Neural crest cell (in vitro differentiated cells): ENCODE measurements around the gene IFI27. TPM values are rescaled to one million over a fixed set of nuclear protein-coding genes. Genes with fewer than 3 reads are reported as not detected.
A peak's percentile ranks its signal among the peaks of the same experiment; 100 is the strongest.

ENCODE experiments used
- DNase-seq: peaks from one replicate; pipeline ENCODE4 v3.0.0; 2021; ENCODE audit warnings: low read depth, mixed read lengths, low spot score
- H3K27ac Mint-ChIP-seq: one replicate; pipeline ENCODE4 v1.8.0; 2021; ENCODE audit warnings: mild to moderate bottlenecking, mixed read lengths; ENCODE audit not compliant: unreplicated experiment
- H3K27me3 Mint-ChIP-seq: 2 replicates; pipeline ENCODE4 v1.8.0; 2021; ENCODE audit warnings: low read depth, mild to moderate bottlenecking, mixed read lengths
- H3K36me3 Mint-ChIP-seq: 2 replicates; pipeline ENCODE4 v1.8.0; 2021; ENCODE audit warnings: low read depth, mild to moderate bottlenecking, mixed read lengths
- H3K4me1 Mint-ChIP-seq: 2 replicates; pipeline ENCODE4 v1.8.0; 2021; ENCODE audit warnings: mixed read lengths
- H3K4me3 Mint-ChIP-seq: one replicate; pipeline ENCODE4 v1.8.0; 2021; ENCODE audit warnings: mild to moderate bottlenecking, mixed read lengths
- H3K9me3 Mint-ChIP-seq: 2 replicates; pipeline ENCODE4 v1.8.0; 2021; ENCODE audit warnings: mixed read lengths
- CTCF ChIP-seq: fragments of 200-600 bp; sonication (generic); conservative IDR thresholded peaks from 2 replicates; pipeline ENCODE4 v1.5.0; 2021; ENCODE audit warnings: antibody characterized with exemption, mild to moderate bottlenecking
- total RNA-seq: library from RNA; stranded (reverse); gene quantifications from 2 replicates; pipeline ENCODE4 v1.2.1, GENCODE V29; 2021

The IFI27 gene
- total RNA-seq, 1 donor from 2014 or later, result 9.5 TPM

DNA sequence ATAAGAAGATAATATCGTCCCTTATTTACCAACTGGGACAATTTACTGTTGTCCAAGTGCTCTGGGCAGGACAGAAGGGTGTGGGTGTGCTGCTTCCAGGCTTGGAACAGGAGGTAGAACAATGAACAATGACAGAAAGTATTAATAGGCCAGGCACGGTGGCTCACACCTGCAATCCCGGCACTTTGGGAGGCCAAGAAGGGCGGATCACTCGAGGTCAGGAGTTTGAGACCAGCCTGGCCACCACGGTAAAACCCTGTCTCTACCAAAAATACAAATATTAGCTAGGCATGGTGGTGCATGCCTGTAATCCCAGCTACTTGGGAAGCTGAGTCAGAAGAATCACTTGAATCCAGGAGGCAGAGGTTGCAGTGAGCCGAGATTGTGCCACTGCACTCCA, 2.5 kb downstream of the IFI27 start:
- Mint-ChIP-seq H3K4me3 (no peak overlapping the region), H3K9me3 (no peaks in the 10 kb centered on the region), H3K27ac (peak overlapping the region; percentile 50), H3K27me3 (no peaks in the 10 kb centered on the region), H3K4me1 (peaks cover 28% of the 10 kb centered on the region), H3K36me3 (no peaks in the 10 kb centered on the region)
- TF ChIP-seq CTCF, result no peak
- no peak for DNase-seq

DNA sequence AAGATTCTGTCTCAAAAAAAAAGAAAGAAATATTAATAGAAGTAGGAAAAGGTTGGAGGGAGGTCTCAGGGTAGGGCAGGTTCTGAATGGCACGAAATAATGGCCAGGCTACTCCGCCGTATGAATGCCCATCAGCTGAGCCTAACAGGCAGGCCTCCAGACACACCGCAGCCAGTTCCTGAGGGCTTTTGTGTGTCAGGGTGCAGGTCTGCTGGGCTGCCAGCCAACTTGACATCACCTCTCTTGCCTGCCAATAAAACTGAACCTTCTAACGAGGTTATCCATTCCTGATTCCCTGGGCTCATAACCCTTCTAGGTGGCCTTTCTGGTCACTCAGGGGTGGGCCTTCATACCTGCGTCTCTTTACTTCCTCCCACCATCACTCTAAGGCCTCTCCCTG, 3.0 kb downstream of the IFI27 start:
- peaks cover 28% of the 10 kb centered on the region for H3K4me1 Mint-ChIP-seq
- no peaks in the 10 kb centered on the region for H3K36me3 Mint-ChIP-seq
- H3K27ac Mint-ChIP-seq, result peak overlapping the region; percentile 6
- no peak for DNase-seq
- no peaks in the 10 kb centered on the region for H3K27me3 Mint-ChIP-seq
- H3K9me3 Mint-ChIP-seq, result no peaks in the 10 kb centered on the region
- TF ChIP-seq CTCF, result no peak
- H3K4me3 Mint-ChIP-seq, result no peak overlapping the region

DNA sequence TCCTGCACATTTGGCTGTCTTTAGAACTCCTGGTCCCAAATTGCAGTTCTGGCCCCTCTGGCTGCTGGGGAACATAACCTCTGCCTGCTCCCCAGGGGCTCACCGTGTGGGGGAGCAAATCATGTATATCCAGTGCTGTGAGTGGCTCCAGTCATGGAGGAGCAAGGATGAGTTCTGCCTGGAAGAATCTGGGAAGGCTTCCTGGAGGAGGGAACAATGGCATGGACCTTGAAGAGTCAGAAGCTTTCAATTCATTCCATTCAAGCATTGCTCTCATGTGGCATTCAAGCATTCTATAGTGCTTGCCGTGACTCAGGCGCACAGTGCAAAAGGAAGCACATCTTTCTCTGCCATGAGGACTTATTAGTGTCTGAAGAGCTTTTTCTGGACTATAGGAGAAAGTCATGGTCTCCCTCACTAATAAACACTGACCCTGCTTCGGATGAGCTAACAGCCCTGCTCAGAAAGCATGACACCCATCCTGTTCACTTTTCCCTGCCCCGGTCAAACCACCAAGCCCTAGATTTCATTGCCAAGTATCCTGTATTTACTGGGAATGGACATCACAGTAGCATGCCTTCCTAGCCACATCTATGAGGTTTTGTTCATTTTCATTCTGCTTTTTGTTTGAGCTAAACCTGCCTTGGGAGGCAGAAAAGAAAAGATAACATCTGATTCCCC, 3.5 kb downstream of the IFI27 start:
- Mint-ChIP-seq H3K4me3 (no peak overlapping the region), H3K9me3 (no peaks in the 10 kb centered on the region), H3K4me1 (peaks cover 28% of the 10 kb centered on the region), H3K27me3 (no peaks in the 10 kb centered on the region), H3K27ac (peak overlapping the region; percentile 17), H3K36me3 (no peaks in the 10 kb centered on the region)
- no peak for DNase-seq
- TF ChIP-seq CTCF, result no peak

GRCh38 chr14:94114589-94115057, 4.1 kb downstream of the IFI27 start:
- no peak for TF ChIP-seq CTCF
- no peak for DNase-seq
- Mint-ChIP-seq H3K27me3 (no peaks in the 10 kb centered on the region), H3K9me3 (no peaks in the 10 kb centered on the region), H3K4me1 (peaks cover 28% of the 10 kb centered on the region), H3K4me3 (no peak overlapping the region), H3K36me3 (no peaks in the 10 kb centered on the region), H3K27ac (no peak overlapping the region)

- Mint-ChIP-seq H3K27me3 (no peaks in the 10 kb centered on the region), H3K27ac (no peak overlapping the region), H3K36me3 (no peaks in the 10 kb centered on the region)
These were observed 4.6 kb downstream of the IFI27 start for GRCh38 chr14:94115058-94115591.

More at GRCh38 chr14:94115058-94115591, 4.6 kb downstream of the IFI27 start:
- no peak for TF ChIP-seq CTCF
- Mint-ChIP-seq H3K9me3 (no peaks in the 10 kb centered on the region), H3K4me3 (no peak overlapping the region), H3K4me1 (peaks cover 28% of the 10 kb centered on the region)
- no peak for DNase-seq
